ELR (cell line): ENCODE measurements around the gene SP3.
A peak's percentile ranks its signal among the peaks of the same experiment; 100 is the strongest.
"Not testable (repeated sequence)": the region's sequence is repeated elsewhere in the genome, so short reads cannot be mapped to it uniquely, and the experiment has no call there.

Experiments
- DNase-seq: peaks from one replicate; pipeline ENCODE4 v3.0.0-alpha.2; 2015; ENCODE audit warnings: low read depth

SP3 gene

GRCh38 chr2:173889464-173889863 lies 75.7 kb downstream of the SP3 start:
- DNase-seq, result not testable (repeated sequence)

GRCh38 chr2:173886613-173887012 lies 78.6 kb downstream of the SP3 start:
- DNase-seq, result no peak

DNA sequence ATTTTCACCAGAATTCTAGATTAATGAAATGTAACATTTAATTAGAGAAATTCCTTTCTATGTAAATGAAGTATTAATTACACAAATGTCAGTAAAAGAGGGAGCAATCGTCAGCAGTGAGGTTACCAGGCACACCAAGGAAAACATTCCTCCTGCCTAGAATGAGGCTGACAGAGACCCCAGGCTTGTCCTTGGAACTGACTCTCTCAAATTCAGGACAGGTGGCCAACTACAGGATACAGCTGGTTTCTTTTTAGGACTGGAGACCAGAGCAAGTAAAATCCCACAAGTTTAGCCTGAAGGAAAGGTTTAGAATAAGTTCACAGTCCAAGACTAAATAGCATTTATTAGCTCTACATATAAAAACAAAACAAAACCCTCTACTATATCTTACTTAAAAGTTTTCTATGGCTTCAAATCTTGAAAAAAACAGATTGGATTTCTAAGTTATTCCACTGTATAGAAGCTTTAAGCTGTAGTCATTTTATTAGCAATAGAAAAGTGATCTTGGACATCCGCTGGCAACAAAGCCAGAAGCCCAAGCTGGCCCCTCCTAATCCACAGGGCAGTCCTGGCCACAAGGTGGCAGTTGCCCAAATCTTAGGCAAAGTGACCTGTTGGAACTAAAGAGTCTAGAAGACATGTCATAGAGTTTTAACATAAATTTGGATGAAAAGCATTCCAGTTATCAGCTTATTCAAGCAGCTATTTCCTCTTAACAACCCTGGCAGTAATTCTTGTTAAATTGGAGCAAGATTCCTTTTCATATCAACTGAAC lies 81.0 kb downstream of the SP3 start:
- DNase-seq, result peak; percentile 66

DNA sequence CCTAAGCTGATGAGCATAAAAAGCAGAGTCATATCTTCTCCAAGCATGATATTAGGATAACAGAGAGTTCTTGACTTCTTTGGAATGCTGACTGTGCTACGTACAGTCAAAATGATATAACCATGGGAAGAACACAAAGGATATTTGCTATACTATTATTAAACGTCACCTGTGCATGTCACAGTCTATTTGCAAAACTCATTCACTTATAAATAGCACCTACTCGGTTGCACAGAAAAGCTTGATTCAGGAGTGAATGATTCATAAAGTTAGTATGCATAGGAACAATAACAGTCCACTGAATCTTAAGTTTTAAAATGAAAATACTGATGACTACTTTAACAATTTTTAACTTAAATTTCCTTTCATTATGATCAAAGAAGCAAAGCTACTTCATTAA lies 83.3 kb downstream of the SP3 start:
- no peak for DNase-seq

DNA sequence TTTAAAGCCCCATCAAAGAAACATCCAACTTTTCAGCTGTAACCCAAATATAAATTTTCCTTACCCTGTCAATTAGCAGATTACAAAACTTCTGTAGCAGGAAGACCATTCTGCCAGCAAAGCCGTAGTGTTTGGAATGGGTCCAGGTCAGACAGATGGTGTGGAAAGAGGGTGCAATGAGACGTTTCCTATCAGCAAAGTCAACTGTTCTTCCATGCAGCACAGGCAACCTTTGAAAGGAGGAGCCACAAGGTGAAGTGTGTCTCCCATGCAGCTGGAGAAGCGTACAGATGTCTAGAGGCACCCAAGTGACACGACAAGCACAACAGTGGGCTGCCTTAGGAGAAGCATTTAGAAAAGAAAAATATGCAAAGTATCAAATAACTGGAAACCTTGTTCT lies 83.7 kb downstream of the SP3 start:
- DNase-seq, result no peak

DNA sequence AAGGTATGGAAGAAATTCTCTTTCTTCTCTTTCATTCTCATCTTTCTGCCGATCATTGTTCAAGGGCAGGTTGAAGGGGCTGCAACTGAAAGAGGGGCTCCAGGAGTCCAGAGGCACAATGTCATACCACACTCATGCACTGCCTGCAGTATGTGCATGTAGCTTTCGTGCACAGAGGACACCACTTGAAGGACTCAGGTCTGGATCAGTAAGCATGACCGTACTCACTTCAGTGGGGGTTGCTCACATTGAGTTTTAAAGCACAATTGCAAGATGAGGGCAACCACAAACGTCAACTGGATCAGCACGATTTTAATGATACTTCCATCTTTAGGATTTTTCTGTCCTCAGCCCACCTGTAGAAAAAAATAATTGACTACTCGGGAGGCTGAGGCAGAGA lies 84.6 kb downstream of the SP3 start:
- DNase-seq, result no peak

GRCh38 chr2:173876833-173877413 lies 88.2 kb downstream of the SP3 start:
- DNase-seq, result no peak

DNA sequence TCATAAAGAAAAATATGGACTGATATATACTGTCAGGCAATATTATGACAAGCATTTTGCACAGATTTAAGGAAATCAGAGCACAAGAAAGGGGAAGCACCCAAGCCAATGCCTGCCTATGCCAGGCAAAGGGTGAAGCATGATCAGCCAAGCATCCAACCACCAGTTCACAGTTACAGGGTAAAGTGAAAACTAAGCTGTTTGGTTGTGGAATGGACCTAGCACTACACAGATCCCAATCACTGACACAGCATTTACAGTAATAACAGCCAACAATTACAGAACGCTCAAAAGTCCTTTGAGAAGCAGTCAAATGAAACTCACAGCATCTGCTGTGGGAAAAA lies 90.3 kb downstream of the SP3 start:
- no peak for DNase-seq

DNA sequence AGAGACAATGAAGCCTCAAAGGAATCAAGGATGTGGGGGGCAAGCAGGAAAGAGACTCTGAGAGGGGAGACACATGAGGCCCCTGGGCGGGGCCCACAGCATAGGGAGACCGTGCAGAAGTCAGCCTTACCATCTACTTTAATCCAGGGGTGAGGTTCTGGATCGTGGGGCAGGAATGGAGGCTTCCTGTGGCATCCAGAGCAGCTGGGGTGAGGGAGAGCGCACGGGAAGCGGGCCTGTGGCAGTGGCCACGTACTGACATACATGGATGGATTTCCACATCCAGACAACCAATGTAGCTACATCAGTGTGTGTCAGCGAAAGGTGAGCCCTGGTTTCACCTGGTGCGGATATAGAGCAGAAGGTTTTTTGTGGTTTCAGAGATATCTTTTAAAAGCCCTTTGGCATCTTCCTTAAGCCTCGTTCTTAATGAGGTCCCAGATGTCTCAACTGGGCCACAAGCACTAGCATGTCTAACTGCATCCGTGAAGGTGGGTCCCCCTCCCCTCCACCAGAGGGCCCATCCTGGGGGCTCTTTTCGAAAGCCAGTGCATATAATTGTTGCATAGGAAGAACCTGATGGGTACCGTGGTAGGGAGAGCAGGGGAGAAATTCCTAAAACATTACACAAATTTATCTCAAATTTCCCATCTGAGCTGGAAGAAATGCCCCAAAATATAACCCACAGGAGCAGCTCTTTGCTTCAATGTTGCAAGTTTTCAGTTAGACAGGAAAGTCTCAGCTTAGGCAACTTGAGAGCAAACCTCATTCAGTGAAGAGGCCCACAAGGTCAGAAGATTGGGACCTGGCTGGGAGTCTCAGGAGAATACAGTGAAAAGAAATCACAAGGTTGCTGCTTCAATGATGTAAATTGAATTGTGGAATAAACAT lies 90.9 kb downstream of the SP3 start:
- no peak for DNase-seq

DNA sequence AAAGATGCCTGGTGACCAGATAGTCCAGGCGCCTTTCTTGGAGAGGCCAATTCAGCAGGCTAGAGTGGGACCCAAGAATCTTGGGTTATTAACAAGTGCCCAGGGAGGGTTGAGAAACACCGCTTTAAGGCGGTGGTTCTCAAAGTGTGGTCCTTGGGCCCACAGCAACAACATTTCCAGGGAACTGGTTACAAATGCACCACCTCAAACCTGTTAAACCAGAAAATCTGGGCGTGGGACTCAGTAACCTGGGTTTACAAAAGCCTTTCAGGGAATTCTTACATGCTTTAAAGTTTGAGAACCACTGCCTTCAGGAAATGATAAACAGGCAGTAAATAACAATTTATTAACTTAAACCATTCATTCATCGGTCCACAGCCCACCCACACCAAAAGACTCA lies 92.5 kb downstream of the SP3 start:
- DNase-seq, result no peak

DNA sequence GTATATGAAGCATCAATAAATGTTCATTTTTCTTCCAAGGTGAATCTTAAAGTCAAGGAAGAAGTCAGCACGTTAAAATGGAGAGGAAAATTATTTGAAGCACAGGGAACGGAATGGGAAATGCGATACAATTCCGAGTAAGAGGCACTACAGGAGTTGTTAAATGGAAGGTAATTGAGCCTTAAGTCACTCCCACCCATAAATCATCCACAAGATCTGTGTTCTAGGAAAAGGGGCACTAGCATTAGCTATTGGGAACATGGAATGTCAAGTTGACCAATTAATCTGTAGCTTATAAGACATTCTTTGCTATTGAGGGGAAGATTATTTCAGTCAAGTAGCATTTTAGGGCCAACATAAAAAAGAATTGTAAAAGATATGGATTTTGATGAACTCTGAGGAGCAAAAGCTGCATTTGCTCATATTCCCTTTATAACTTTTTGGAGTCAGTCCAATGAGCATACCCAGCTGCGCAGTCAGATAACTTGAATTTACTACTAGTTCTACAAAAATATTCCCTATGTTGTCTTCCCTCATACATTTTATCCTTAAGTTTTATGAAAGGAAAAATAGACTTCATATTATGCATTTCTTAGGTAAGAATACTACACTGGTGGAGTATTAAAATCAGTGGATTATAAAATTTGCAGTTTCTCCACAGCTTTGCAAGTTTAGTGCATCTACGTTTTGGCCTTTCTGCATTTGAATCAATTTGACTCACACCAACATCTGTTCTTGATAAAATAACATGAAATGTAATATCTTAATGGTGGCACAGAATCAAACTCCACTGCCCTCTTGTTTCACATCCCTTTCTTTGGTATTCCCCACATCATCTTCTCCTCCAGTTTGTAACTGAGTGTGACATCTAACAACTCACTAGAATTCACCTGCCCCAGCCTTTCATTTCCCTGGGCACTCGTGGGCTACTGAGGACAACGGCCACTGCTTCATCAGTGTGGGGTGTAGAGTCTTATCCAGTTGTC lies 95.6 kb downstream of the SP3 start:
- no peak for DNase-seq

DNA sequence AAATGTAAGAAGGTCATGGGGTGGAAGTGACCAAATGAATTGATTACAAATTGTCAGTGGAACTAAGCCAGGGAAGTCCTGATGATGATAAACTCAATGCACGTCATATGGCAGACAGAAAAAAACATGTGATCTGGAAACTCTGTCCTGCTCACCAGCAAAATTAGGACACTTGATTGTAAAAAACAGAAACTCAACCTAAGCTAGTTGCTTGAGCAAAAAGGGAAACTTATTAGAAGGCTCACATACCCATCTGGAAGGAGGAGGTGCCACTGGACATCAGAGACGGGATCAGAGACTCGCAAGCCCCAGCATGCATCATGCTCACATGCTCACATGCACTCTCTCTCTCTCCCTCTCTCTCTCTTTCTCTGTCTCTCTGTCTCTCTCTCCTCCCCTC lies 96.8 kb downstream of the SP3 start:
- DNase-seq, result no peak

GRCh38 chr2:173866874-173867618 lies 98.1 kb downstream of the SP3 start:
- no peak for DNase-seq

GRCh38 chr2:173865971-173866873 lies 99.0 kb downstream of the SP3 start:
- no peak for DNase-seq

DNA sequence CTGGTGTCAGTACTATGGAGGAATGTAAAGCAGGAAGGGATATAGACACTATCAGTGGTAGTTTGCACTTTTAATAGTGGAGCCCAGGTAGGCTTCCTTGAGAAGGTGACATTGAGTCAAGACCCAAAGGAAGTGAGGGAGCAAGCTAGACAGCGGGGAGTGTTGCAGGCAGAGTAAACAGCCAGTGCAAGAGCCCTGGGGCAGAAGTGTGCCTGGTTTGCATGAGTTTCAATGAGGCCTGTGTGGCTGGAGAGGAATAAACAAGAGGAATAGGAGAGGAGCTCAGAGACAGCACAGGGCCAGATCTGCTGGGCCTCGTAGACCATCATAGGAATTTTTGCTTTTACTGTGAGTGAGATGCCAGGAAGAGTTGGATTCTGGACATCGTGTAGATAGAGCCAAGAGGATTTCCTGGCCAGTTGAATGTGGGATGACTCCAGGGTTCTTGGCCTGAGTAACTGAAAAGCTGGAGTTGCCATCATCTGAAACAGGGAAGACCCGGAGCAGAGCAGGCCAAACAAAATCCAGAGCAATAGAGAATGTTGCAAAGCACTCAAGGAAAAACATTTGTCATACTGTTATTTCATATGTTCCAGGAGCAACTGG lies 102.5 kb downstream of the SP3 start:
- no peak for DNase-seq

- no peak for DNase-seq
Measured at GRCh38 chr2:173860566-173860965, 104.6 kb downstream of the SP3 start.

DNA sequence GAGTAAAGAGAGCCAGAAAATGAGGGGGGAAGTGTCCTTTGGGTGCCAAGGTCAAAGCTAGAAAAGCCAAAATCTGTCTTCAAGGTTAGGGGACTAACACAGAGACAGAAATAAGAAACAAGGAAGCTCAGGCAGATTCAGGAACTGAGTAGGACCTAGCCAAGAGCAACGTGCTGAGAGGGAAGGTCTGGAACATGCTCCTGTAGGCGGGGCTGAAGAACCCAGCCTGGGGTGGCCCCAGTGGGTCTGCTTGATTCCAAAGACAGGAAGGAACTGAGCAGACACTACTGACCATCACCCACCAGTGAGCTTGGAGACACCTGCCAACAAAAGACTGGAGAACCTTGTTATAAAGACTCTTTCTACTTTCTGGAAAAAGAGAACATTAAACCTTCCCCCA lies 105.1 kb downstream of the SP3 start:
- DNase-seq, result no peak

DNA sequence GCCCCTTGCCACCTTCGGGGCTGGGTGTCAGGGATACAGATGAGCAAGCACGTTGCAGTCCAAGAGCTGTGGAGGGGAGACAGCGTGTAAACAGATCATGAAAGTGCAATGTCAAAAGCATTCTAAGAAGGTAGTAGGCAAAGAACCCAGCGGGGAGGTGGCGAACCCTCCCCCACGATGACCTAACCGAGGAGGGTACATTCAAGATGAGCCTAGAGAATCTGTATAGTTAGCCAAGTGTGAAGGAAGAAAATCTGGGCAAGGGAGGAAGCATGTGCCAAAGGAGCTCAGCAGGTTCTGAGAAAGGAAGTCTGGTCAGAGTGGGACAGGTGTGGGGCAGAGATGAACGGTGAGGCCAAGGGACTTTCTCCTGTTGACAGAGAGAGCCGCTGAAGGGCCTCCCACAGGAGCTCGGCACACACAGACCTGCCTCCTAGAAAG lies 106.9 kb downstream of the SP3 start:
- DNase-seq, result no peak
